MG63 (cell line): ENCODE data around the gene TVP23A. TPM values are rescaled to one million over a fixed set of nuclear protein-coding genes. Genes with fewer than 3 reads are reported as not detected.
"Not testable (repeated sequence)": the region's sequence is repeated elsewhere in the genome, so short reads cannot be mapped to it uniquely, and the experiment has no call there.

Experiments used
- DNase-seq: peaks from one replicate; pipeline ENCODE4 v3.0.0-alpha.2; 2020
- H3K27me3 ChIP-seq: fragments of 250-450 bp; sonication (Bioruptor Pico); 2 replicates; pipeline ENCODE4 v1.5.1; 2020; ENCODE audit warnings: mild to moderate bottlenecking, moderate library complexity
- H3K36me3 ChIP-seq: fragments of 250-450 bp; sonication (Bioruptor Pico); 2 replicates; pipeline ENCODE4 v1.5.1; 2020; ENCODE audit warnings: mild to moderate bottlenecking, moderate library complexity
- H3K4me3 ChIP-seq: fragments of 250-450 bp; sonication (Bioruptor Pico); 2 replicates; pipeline ENCODE4 v1.5.1; 2020; ENCODE audit warnings: mild to moderate bottlenecking, moderate library complexity
- H3K9me3 ChIP-seq: fragments of 250-450 bp; sonication (Bioruptor Pico); 2 replicates; pipeline ENCODE4 v1.5.1; 2020; ENCODE audit warnings: mild to moderate bottlenecking, moderate library complexity
- total RNA-seq: library from RNA; depleted of rRNA; stranded (reverse); fragments of >200 nt; shearing (Covaris generic); gene quantifications from 2 replicates; pipeline ENCODE4 v1.2.3, GENCODE V29; 2014; ENCODE audit warnings: low replicate concordance

Gene TVP23A
- total RNA-seq, 1 experiment from 2014 or later = not detected

GRCh38 chr16:10846213-10846998 lies 27.8 kb upstream of the TVP23A start:
- no peak for DNase-seq
- no peaks in the 10 kb centered on the region for H3K36me3 ChIP-seq
- H3K27me3 ChIP-seq = peaks cover 8% of the 10 kb centered on the region
- no peak overlapping the region for H3K4me3 ChIP-seq
- H3K9me3 ChIP-seq = no peaks in the 10 kb centered on the region

- no peaks in the 10 kb centered on the region for H3K9me3 ChIP-seq
- H3K4me3 ChIP-seq = 0 out of 2 replicates have a peak overlapping the region, but pooled peaks have one; percentile 9
- no peaks in the 10 kb centered on the region for H3K36me3 ChIP-seq
- H3K27me3 ChIP-seq = peaks cover 22% of the 10 kb centered on the region
- no peak for DNase-seq
These were observed 22.1 kb upstream of the TVP23A start for GRCh38 chr16:10840703-10841102.

- H3K9me3 ChIP-seq = no peaks in the 10 kb centered on the region
- H3K36me3 ChIP-seq = no peaks in the 10 kb centered on the region
- peaks cover 22% of the 10 kb centered on the region for H3K27me3 ChIP-seq
- DNase-seq = no peak
- H3K4me3 ChIP-seq = no peak overlapping the region
These were observed 20.7 kb upstream of the TVP23A start for GRCh38 chr16:10839279-10839666.

GRCh38 chr16:10838621-10839278 lies 20.2 kb upstream of the TVP23A start:
- no peaks in the 10 kb centered on the region for H3K36me3 ChIP-seq
- DNase-seq = no peak
- H3K4me3 ChIP-seq = no peak overlapping the region
- peaks cover 22% of the 10 kb centered on the region for H3K27me3 ChIP-seq
- H3K9me3 ChIP-seq = no peaks in the 10 kb centered on the region

GRCh38 chr16:10836174-10836853 lies 17.7 kb upstream of the TVP23A start:
- no peaks in the 10 kb centered on the region for H3K9me3 ChIP-seq
- no peaks in the 10 kb centered on the region for H3K36me3 ChIP-seq
- peaks cover 15% of the 10 kb centered on the region for H3K27me3 ChIP-seq
- no peak for DNase-seq
- no peak overlapping the region for H3K4me3 ChIP-seq

- Histone ChIP-seq H3K4me3 (no peak overlapping the region), H3K9me3 (no peaks in the 10 kb centered on the region), H3K27me3 (peaks cover 10% of the 10 kb centered on the region), H3K36me3 (no peaks in the 10 kb centered on the region)
- no peak for DNase-seq
These were observed 16.8 kb upstream of the TVP23A start for GRCh38 chr16:10835281-10835931.

GRCh38 chr16:10834766-10835165 lies 16.2 kb upstream of the TVP23A start:
- Histone ChIP-seq H3K36me3 (no peaks in the 10 kb centered on the region), H3K27me3 (peaks cover 5% of the 10 kb centered on the region), H3K4me3 (no peak overlapping the region), H3K9me3 (no peaks in the 10 kb centered on the region)
- DNase-seq = no peak

GRCh38 chr16:10834130-10834529 lies 15.5 kb upstream of the TVP23A start:
- Histone ChIP-seq H3K36me3 (no peaks in the 10 kb centered on the region), H3K9me3 (no peaks in the 10 kb centered on the region), H3K27me3 (peaks cover under 1% of the 10 kb centered on the region), H3K4me3 (no peak overlapping the region)
- DNase-seq = no peak

GRCh38 chr16:10833271-10833670 lies 14.7 kb upstream of the TVP23A start:
- no peaks in the 10 kb centered on the region for H3K27me3 ChIP-seq

GRCh38 chr16:10831894-10832886 lies 13.6 kb upstream of the TVP23A start:
- Histone ChIP-seq H3K36me3 (no peaks in the 10 kb centered on the region), H3K27me3 (no peaks in the 10 kb centered on the region), H3K4me3 (no peak overlapping the region), H3K9me3 (no peaks in the 10 kb centered on the region)
- DNase-seq = no peak

More at GRCh38 chr16:10833271-10833670, 14.7 kb upstream of the TVP23A start:
- no peaks in the 10 kb centered on the region for H3K36me3 ChIP-seq
- no peak overlapping the region for H3K4me3 ChIP-seq
- DNase-seq = no peak
- H3K9me3 ChIP-seq = no peaks in the 10 kb centered on the region

- H3K27me3 ChIP-seq, H3K36me3 ChIP-seq, H3K4me3 ChIP-seq, DNase-seq, H3K9me3 ChIP-seq: not testable (repeated sequence)
These were observed 11.6 kb upstream of the TVP23A start for GRCh38 chr16:10830240-10830639.

GRCh38 chr16:10829390-10830098 lies 10.9 kb upstream of the TVP23A start:
- not testable (repeated sequence) for H3K9me3 ChIP-seq, H3K27me3 ChIP-seq, DNase-seq, H3K4me3 ChIP-seq, H3K36me3 ChIP-seq

GRCh38 chr16:10828851-10829366 lies 10.3 kb upstream of the TVP23A start:
- H3K9me3 ChIP-seq = no peaks in the 10 kb centered on the region
- 0 out of 2 replicates have a peak overlapping the region, but pooled peaks have one; percentile 0 for H3K4me3 ChIP-seq
- peak; percentile 100 for DNase-seq
- no peaks in the 10 kb centered on the region for H3K27me3 ChIP-seq
- H3K36me3 ChIP-seq = no peaks in the 10 kb centered on the region

GRCh38 chr16:10827691-10828341 lies 9.2 kb upstream of the TVP23A start:
- Histone ChIP-seq H3K4me3 (no peak overlapping the region), H3K36me3 (no peaks in the 10 kb centered on the region), H3K27me3 (no peaks in the 10 kb centered on the region), H3K9me3 (no peaks in the 10 kb centered on the region)
- peak; percentile 92 for DNase-seq
